GM21717 (cell line): ENCODE data around the gene SOX8.
"Not testable (repeated sequence)": the region's sequence is repeated elsewhere in the genome, so short reads cannot be mapped to it uniquely, and the experiment has no call there.

Experiments
- ATAC-seq: cut with Tn5 transposase; IDR thresholded peaks from one replicate; pipeline ENCODE4 v1.9.1; 2021; ENCODE audit warnings: mild to moderate bottlenecking, moderate library complexity; ENCODE audit not compliant: unreplicated experiment

Gene SOX8

DNA sequence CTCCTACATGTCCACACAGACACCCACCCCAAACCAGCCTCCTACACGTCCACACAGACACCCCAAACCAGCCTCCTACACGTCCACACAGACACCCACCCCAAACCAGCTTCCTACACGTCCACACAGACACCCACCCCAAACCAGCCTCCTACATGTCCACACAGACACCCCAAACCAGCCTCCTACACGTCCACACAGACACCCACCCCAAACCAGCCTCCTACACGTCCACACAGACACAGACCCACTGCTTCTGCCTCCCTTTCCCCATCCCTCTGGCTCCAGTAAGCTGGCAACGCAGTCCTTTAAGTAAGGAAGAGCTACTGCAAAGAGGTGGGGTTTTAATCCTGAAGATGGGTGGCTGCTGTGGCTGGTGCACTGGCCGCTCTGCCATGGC, 27.8 kb upstream of the SOX8 start:
- not testable (repeated sequence) for ATAC-seq

DNA sequence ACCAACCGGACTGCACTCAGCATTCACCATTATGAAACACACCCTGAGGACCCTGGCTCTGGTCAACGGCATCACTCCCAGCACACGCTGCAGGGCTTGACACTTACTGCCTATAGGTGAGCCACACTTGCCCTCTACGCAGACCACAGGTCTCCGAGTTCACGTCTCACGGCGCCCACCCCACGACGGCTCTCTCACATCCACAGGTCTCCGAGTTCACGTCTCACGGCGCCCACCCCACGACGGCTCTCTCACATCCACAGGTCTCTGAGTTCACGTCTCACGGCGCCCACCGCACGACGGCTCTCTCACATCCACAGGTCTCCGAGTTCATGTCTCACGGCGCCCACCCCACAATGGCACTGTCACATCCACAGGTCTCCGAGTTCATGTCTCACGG, 25.8 kb upstream of the SOX8 start:
- ATAC-seq = not testable (repeated sequence)

DNA sequence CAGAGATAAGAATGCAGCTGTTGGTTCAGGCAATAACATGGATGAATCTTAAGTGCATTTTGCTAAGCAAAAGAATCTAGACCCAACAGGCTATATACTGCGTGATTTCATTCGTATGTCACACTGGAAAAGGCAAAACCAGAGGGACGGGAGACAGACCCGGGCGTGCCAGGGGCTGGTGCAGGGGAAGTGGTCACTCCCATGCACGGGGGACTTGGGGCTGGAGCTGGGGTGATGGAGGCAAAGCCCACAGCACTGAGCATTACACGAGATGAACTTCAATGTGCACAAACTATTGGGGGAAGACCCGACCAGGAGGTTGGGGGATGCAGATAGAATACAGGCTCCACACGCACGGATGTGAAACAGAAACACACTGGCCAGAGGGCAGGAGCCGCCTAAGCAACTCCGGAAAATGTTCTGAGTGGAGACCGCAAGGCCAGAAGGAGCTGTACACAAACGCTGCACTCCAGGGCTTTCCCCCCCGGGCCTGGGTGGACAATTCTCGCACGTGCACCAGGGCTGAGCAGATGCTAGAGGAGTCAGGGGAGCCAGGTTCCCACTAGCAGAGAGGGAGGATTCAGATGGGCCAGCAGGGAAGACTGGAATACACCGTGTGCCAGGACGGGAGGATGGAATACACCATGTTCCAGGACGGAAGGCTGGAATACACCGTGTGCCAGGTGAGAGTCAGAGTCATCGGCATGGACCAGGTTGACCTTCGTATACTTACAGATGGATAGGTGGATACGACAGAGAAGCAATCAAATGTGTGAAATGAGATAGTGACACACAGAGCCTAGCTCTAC, 22.1 kb upstream of the SOX8 start:
- ATAC-seq = no peak

DNA sequence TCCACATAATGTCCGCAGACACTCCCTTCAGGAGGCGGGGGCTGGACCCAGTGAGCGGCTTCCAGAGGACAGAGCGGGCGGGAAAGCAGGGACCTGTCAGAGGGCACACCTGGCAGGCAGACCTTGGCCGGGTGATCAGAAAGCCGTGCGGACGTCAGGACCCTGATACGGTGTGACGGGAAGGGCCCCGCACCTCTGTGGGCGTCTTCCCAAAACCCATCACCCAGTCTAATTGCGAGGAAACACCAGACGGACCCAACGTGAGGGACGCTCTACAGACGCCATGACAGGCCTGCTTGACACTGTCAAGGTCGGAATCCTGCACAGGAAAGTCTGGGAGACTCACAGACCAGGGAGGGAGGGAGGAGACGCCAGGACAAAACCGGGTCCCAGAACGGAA, 19.2 kb upstream of the SOX8 start:
- no peak for ATAC-seq

DNA sequence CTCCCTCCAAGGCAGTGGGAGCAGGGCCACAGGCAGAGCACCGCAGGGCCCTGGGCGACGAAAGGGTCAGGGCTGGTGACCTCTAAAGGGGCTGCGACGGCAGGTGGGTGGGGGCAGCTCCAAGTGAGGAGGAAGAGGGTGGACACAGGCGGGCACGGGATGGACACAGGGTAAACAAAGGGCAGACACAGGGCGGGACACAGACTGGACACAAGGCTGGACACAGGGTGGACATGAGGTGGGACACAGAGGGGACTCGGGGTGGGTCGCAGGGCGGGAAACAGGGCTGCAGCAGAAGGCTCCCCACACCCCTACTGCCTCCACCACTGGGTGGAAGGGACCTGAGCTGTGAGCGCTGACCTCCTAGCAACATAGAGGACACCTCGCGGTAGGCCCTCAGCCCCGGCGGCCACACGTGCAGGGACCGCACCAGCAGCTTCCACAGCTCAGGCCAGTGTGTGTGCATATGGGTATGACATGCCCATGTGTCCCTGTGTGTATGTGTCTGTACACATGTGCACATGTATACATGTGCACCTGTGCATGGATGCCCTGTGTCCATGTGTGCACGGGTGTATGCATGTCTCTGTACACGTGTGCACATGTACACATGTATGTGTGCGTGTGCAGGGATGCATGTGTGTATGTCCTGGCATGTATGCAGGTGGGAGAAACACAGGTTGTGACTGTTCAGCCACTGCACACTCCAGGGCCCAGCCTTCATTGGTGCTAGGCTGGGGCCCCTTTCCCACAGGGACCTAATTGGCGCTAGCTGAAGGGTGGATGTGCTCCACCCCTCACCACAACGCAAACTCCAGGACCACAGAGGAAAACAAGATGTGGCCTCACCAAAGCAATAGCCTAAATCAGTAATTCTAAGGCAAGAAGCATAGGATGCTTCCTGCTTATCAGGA, 18.4 kb upstream of the SOX8 start:
- no peak for ATAC-seq

DNA sequence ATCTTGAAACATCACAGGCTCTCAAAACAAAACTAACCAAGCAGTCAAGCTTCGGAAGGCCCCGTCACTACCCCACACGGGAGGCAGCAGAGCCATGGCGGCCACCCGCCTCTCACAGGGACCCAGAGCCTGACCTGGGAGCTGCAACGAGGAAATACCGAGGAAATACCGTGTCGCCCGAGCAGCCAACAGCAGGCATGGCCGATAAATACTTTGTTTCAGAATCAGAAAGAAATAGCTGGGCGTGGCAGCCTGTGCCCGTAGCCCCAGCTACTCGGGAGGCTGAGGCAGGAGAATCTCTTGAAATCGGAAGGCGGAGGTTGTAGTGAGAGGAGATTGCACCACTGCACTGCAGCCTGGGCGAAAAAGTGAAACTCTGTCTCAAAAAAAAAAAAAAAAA, 17.7 kb upstream of the SOX8 start:
- ATAC-seq = no peak

DNA sequence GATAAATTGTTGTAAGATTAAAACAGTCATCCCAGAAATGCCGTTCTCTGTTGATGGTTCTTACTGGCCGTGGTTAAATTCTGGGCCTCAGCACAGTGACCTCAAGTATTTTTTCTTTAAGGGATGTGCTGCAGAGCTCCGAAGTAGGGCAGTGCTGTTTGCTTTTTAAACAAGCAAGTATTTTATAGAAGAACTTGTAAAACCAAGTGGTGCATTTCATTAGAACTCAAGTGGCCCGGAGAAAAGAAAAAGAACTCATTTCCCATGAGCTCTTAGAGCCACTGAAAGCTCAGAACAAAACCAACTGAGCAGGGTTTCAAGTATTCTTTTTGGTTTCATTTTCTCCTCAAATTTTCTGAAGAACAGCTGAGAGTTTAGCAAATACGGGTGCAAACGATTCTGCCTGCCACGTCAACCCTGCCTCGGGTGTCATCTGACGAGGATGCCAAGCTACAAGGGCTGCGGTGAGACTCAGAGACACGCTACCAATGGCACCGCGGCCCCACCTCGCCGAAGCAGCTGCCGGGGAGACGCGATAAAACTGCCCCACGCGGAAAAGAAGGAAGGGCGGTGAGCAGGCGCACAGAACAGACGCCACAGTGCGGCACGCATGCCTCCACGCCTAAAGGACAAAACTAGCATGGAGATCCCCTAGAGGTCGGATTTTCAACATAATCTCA, 17.1 kb upstream of the SOX8 start:
- ATAC-seq = no peak

DNA sequence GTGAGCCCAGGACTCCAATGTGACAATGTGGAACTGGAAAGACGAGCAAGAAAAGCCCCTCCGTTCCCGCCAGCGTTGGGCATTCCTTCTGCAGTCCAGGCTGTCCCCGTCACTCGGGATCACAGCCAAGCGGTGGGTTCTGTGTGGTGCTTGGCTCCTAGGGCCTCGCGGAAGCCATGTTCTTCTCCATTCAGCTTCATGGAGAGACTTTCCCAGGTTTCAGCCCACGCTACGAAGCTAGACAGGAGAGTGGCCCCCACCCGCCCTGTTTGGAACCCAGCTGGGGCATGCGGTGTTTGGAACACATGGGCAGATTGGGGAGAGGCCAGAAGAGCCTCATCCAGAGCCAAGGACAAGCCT, 16.6 kb upstream of the SOX8 start:
- ATAC-seq = no peak

DNA sequence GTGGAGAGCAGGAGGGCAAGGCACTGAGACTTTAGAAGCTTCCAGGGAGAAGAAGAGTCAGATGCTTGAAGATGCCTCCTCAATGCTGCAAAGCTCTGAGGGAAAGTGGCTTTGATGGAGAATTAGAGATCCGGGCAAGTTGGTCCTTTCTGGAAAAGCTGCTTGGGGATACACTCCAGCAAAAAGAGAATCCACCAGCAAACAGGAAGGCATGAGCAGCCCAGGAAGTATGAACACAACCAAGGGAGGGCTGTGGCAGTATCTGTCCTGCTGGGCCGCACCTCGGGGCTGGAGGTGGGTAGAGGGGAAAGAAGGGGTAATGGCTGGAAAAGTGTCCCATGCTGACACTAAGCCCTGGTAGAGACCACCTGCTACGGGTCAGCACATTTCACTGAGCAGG, 16.1 kb upstream of the SOX8 start:
- ATAC-seq = no peak

DNA sequence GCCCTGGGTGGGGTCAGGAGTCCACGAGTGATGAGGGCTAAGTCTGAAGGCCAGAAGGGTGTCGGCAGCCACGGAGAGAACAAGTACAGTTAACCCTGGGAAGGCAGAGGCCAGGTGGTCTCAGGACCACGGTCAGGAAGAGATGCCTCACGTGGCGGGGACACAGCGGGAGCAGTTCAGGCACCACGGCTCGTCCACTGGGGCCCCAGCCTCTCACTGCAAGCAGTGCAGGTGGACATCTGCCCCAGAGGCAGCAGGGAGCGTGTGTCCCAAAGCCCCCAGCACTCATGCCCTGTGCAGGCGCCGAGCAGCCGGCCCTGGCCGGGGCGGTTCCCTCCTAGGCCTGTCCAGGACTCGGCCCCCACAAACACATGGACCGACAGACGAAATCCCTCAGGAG, 15.5 kb upstream of the SOX8 start:
- ATAC-seq = no peak

DNA sequence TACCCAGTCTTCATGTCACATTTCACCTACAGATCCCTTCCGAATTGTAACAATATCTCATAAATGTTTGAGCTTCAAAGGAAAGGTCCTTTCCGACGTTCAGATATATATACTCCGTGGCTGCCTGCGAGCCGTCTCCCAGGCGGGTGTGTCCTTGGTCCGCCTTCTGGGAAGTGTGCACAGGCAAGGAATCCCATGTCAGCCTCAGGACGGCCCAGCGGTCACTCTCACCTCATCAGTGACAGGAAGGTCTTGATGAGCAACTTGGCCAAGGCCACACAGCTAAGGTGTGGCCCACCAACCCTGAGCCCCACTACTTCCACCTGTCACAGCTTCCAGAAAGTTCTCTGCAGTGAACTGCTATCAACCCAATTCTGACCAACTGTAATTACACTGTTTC, 15.1 kb upstream of the SOX8 start:
- no peak for ATAC-seq

DNA sequence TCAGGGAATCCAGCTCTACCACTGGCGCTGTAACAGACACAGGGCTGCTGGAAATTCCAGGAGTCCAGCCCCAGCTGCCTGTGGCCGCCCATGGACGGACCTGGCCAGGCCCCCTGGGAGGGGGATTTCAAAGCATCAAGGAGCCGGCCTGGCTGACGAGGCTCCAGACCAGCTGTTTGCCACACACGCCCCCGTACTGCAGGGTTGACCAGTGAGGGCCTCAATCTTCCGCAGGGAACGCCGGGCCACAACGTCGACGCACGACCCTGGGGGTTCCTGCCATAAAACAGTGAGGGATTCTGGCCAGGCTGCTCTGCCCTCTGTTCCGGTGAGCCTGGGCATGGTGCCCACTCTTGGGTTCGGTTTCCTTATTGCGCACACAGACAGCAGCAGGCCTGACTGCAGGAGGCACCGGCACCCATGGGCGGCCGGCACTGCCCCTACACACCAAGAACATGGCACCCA, 14.5 kb upstream of the SOX8 start:
- ATAC-seq = no peak

DNA sequence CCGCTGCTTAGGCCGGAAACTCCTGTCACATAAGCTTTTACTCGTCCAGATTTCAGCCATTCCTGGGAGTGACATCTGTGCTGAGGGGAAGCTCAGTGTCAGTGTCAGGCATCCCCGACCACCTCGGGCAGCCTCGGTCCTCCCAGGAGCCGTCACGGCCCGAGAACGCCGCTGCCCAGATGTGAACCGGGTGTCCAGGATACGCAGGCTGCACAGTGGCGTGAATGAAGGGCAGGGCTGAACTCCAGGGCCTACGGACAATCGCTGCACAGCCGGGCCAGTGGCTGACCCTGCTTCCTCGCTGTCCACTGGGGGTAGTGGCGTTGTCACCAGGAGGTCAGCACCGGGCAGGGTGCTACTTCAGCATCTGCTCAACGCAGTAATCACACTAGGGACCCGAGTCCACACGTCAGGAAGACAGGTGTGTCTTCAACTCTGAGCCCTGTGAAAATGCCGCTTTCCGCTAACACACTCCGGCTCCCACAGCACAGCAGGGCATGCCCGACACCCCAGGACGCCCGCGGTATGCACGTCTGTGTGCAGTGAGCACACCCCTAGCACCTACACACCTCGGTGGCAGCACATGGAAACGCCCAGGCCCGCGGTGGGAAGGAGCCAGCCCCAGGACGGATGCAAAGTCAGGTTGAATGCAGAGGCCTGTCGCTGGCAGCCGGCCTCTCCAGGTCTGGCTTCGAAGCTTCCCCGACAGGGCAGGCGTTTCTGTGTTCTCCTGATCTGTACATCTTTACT, 13.8 kb upstream of the SOX8 start:
- ATAC-seq = no peak

DNA sequence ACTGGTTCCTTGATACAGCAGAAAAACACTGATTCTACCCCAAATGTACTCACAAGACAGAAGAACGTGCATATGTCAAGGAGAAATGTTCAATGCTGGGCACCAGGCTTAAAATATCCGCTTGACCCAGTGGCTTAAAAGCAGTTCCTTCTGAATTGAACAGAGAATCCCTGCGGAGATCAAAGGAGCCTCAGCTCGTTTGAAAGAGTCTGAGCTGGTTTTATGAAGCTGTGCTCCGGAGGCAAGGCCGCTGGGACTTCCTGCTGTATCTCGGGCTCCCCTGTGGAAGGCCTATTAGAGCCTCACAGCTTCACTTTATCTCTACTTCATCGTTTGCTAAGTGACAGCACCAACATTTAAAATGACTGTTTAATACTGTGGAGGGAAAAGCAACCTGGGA, 12.9 kb upstream of the SOX8 start:
- no peak for ATAC-seq

DNA sequence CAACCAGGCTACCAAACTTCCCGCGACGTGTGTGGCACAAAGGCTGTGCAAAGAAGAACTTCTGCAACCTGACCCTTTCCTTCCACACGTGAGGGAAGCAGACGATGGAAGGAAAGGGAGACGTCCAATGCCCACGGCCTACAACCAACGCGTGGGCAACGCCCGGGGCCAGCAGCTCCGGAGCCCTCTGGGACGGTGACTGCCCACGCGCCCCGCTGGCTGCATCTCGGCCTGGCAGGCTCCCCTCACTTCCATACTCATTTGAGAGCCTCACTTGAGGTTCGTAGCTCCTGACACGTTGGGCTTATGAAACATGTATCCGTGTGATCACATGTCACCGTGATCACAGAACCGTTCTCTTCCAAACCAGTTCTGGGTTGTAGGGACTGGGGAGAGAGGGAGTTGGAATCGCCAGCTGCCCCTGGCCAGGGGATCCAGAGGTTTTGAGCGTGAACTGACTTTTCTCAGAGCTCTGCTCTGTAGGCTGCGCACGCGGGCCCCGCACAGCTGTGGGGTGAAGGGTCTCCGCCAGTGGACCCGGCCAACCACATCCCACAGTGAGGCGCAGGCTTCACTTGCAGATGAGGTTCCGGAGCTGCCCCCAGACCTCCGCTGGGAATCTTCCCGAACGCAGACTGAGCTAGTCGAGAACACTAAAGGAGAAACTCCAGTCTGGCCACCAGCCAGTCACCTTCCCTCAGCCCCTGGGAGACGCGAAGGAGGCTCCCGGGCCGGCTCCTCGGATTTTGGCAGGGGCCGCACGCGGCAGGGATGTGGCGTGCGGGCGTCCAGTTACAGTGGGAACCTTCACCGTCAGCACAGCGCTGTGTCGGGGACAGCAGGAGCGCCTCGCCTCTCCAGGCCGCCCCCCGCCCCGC, 11.8 kb upstream of the SOX8 start:
- no peak for ATAC-seq

DNA sequence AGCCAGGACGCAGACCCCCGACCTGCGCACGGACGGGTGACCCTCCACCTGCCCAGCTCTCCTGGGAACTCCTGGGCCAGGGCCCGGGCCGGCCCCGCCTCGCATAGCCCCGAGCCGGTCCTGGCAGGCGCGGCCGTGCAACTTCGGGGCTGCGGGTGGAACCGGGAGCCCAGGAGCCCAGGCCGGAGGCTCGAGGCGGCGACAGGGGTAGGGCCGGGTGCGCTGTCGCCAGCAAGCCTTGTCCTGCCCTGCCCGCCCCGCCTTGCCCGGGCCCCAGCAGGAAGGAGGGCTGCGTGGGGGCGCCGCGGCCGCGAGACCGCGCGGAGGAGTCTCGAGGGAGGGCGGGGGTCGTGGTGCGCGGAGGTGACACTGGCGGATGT, 11.2 kb upstream of the SOX8 start:
- no peak for ATAC-seq

DNA sequence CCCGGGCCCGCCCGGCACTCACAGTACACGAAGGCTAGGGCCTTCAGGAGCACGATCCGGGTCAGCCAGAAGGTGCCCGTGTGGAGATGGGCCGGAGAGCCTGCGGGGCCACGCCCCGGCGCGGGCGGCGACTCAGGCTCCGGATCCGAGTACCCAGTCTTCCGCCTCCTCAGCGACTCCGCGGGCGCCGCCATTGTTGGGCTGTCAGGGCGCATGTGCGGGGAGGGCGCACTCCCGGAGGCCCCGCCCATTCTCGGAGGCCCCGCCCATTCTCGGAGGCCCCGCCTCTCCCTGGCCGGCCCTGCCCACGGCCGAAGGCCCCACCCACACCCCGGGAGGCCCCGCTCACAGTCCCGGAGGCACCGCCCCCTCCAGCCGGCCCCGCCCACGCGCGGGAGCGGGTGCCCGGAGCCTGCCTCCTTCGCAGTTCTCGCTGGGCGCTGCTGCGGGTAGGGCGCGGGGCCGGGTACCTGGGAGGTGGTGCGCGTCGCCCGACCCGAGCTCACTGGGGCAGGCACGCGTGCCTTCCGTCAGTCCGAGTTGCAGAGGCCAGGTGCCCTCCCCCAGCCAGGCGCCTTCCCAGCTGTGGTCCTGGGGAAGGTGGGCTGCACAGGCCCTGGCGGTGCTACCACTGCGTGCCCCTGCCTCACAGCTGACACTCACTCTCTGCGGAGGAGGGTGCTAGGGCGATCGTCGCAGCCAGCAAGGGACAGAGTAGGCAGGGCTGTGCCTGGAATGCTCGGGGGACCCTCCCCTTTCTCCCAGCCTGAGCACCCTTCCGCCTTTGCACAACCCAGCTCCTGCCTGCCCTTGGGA, 10.6 kb upstream of the SOX8 start, which contains the start of gene LMF1:
TSS of gene LMF1 (minus strand) at position 219 of the 816 bp plus-strand sequence. CDS start at position 215, 4 bp downstream.
- ATAC-seq = peak; percentile 63

DNA sequence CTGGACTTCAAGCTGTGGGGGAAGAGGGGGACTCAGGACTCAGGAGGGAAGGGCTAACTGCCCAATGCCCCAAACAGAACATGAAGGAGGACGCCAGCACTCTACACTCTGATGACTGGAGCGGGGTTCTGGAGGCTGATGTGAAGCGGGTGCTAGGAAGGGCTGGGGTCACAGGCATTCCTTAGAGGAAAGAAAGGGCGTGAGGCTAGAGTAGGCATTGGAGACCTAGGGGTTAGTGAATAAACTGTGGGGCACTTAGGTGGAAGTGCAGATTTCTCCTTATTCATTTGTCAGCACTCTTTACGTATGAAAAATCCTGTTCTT, 10.0 kb upstream of the SOX8 start:
- no peak for ATAC-seq

DNA sequence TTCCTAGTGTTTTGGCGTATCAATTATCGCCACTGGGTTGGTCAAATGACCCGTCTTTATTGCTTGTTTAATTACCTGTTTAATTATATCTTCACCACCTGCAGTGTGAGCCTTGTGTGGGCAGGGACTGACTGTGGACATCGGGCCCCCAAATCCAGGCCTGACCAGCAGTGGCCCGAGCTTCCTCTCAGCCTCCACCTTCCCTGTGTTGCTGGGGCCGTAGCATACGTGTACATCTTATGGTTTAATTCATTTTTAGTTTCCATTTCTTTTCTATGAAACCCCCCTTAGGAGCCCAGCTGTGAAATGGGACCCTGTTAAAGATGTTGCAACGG, 9.6 kb upstream of the SOX8 start:
- no peak for ATAC-seq
